ENCODE results near the gene KPNB1. TPM values are rescaled to one million over a fixed set of nuclear protein-coding genes. Genes with fewer than 3 reads are reported as not detected.

The KPNB1 gene
- total and polyA plus RNA-seq, 12 donors = 41.5 to 352 (median 214) TPM

GRCh38 chr17:47720754-47721533 is 71.2 kb downstream of the KPNB1 start:
- Histone ChIP-seq H3K4me1 (replicated peaks in 1 of 2) (peaks cover 0 to 3% of the 10 kb centered on the region in 2 donors), H3K27me3 (peaks cover 47% of the 10 kb centered on the region), H3K27ac (no peak overlapping the region), H3K36me3 (replicated peaks in 1 of 2) (no peaks in the 10 kb centered on the region), H3K9me3 (replicated peaks in 1 of 3) (no peaks in the 10 kb centered on the region), H3K4me3 (no peak overlapping the region)
- DNase-seq = peak in 5 of 7 donors; percentile 40 to 93 (median 55)
- 13 to 21% (median 17%) methylated on average over 14 to 36 of the region's 36 CpGs for WGBS, 4 donors
- TF ChIP-seq CTCF (IDR thresholded peaks at IDR 0.05) = no peak
- TF ChIP-seq POLR2A (IDR thresholded peaks at IDR 0.05) = no peak
- intact Hi-C loops (cut with DNase I) = no loop called here

GRCh38 chr17:47721725-47722124 is 72.0 kb downstream of the KPNB1 start:
- Histone ChIP-seq H3K4me3 (no peak overlapping the region), H3K27ac (no peak overlapping the region), H3K9me3 (replicated peaks in 1 of 3) (no peaks in the 10 kb centered on the region), H3K4me1 (replicated peaks in 1 of 2) (peaks cover 0 to 3% of the 10 kb centered on the region in 2 donors), H3K36me3 (replicated peaks in 1 of 2) (no peaks in the 10 kb centered on the region), H3K27me3 (peaks cover 49% of the 10 kb centered on the region)
- TF ChIP-seq POLR2A (IDR thresholded peaks at IDR 0.05) = no peak
- no peak for TF ChIP-seq CTCF (IDR thresholded peaks at IDR 0.05)
- no peak for DNase-seq
- WGBS, 4 donors = 35 to 51% (median 45%) methylated on average over 4 to 8 of the region's 8 CpGs
- intact Hi-C loops (cut with DNase I) = no loop called here

GRCh38 chr17:47724705-47725104 is 75.0 kb downstream of the KPNB1 start:
- Histone ChIP-seq H3K4me3 (no peak overlapping the region), H3K4me1 (replicated peaks in 1 of 2) (peaks cover 0 to 3% of the 10 kb centered on the region in 2 donors), H3K9me3 (replicated peaks in 1 of 3) (no peaks in the 10 kb centered on the region), H3K36me3 (replicated peaks in 1 of 2) (no peaks in the 10 kb centered on the region), H3K27ac (no peak overlapping the region), H3K27me3 (peaks cover 49% of the 10 kb centered on the region)
- intact Hi-C loops (cut with DNase I) = no loop called here
- 76 to 95% (median 82%) methylated on average over 2 of the region's 2 CpGs for WGBS, 4 donors
- TF ChIP-seq CTCF (IDR thresholded peaks at IDR 0.05) = no peak
- no peak for TF ChIP-seq POLR2A (IDR thresholded peaks at IDR 0.05)
- DNase-seq = no peak

GRCh38 chr17:47725446-47726111 is 75.9 kb downstream of the KPNB1 start:
- Histone ChIP-seq H3K9me3 (replicated peaks in 1 of 3) (no peaks in the 10 kb centered on the region), H3K27me3 (peaks cover 48% of the 10 kb centered on the region), H3K36me3 (replicated peaks in 1 of 2) (no peaks in the 10 kb centered on the region), H3K4me1 (replicated peaks in 1 of 2) (peaks cover 0 to 3% of the 10 kb centered on the region in 2 donors), H3K27ac (no peak overlapping the region), H3K4me3 (no peak overlapping the region)
- DNase-seq = no peak
- WGBS, 4 donors = 72 to 78% (median 76%) methylated on average over 13 of the region's 13 CpGs
- TF ChIP-seq POLR2A (IDR thresholded peaks at IDR 0.05) = no peak
- no peak for TF ChIP-seq CTCF (IDR thresholded peaks at IDR 0.05)
- intact Hi-C loops (cut with DNase I) = no loop called here
